Hematopoietic multipotent progenitor cell treated with erythropoietin and hydrocortisone succinate and interleukin-3 and kit ligand, for 15 days (in vitro differentiated cells): ENCODE data around the gene SLAMF7.

ENCODE experiments used
- DNase-seq: peaks from one replicate; pipeline ENCODE4 v3.0.0-alpha.2; 2015; ENCODE audit warnings: low spot score

SLAMF7 gene

DNA sequence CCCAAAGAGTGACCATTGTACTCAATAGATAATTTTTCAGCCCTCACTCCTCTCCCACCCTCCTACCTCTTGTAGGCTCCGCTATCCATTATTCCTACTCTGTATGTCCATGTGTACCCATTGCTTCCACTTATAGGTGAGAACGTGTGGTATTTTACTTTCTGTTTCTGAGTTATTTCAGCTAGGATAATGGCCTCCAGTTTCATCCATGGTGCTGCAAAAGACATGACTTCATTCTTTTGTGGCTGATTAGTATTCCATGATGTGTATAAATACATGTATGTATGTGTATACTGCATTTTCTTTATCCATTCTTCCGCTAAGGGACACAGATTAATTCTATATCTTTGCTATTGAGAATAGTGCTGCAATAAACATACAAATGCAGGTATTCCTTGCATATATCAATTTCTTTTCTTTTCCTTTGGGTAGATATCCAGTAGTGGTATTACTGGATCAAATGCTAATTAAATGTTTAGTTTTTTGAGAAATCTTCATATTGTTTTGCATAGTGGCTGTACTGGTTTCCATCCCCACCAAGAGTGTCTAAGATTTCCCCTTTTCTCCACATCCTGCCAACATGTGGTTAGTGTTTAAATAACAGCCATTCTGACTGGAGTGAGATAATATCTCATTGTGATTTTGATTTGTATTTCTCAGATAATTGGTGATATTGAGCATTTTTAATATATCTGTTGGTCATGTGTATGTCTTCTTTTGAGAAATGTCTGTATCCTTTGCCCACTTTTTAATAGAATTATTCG is 61.8 kb downstream of the SLAMF7 start:
- DNase-seq, result no peak

DNA sequence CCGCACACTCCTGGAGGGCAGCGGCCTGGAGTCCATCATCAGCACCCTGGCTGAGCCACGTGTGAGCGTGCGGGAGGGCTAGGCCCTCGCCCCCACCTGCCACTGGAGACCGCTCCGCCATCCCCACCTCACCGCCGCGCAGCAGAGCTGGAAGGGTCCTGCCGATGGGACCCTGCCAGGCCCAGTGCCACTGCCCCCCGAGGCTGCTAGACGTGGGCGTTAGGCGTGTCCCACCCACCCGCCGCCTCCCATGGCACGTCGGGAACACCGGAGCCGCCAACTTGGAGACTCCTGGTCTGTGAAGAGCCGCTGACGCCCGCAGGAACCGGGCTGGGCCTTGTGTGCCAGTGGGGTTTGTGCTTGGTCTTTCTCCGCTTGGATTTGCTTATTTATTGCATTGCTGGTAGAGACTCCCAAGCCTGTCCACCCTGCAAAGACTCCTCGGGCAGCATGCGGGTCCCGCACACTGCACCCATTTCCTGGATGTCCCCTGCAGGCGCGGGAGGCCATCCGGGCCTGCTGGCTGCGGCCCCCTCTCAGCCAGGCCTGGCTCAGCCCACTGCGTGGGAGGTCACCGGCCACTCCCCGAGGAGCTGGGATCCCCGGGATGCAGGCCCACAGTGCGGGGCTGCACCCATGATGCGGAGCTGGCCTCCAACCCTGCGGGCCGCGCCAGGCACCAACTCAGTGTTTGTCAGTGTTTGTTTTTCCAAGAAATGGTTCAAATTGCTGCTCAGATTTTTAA is 63.0 kb downstream of the SLAMF7 start:
- DNase-seq, result no peak
